ENCODE measurements around the gene RPL37A.

Gene RPL37A

GRCh38 chr2:216553093-216553478 is 54.4 kb downstream of the RPL37A start:
- no peaks in the 10 kb centered on the region for H3K9me3 Mint-ChIP-seq
- peaks cover 4% of the 10 kb centered on the region for H3K27me3 Mint-ChIP-seq (ENCODE audit: low read depth, poor library complexity)
- TF ChIP-seq CTCF (IDR thresholded peaks at IDR 0.05), result no peak
- no peaks in the 10 kb centered on the region for H3K36me3 Mint-ChIP-seq (ENCODE audit: low read depth)
- no peak overlapping the region for H3K4me3 Mint-ChIP-seq
- no peak for DNase-seq
- no peak overlapping the region for H3K27ac Mint-ChIP-seq
- peaks cover 72% of the 10 kb centered on the region for H3K4me1 Mint-ChIP-seq
